NCI-H1436 treated with DMSO at 0.1 percent for 48 hours (cell line): Measurements from ENCODE around the gene LOXL3.

Experiments
- DNase-seq: peaks from one replicate; lab custom pipeline; 2025; lab: John Stamatoyannopoulos, UW

The LOXL3 gene

GRCh38 chr2:74507145-74507925, 46.4 kb downstream of the LOXL3 start, which contains the start of gene PCGF1:
PCGF1 (minus strand) TSS chr2:74507695; CDS start chr2:74507668, 27 bp downstream.
- DNase-seq = peak; percentile 91

GRCh38 chr2:74505448-74506246, 48.1 kb downstream of the LOXL3 start:
- DNase-seq = no peak

GRCh38 chr2:74504591-74504990, 49.2 kb downstream of the LOXL3 start:
- no peak for DNase-seq

GRCh38 chr2:74503506-74504475, 50.0 kb downstream of the LOXL3 start:
- no peak for DNase-seq

- no peak for DNase-seq
Observed at GRCh38 chr2:74502720-74503505, 50.8 kb downstream of the LOXL3 start.

GRCh38 chr2:74502147-74502719, 51.5 kb downstream of the LOXL3 start:
- no peak for DNase-seq

GRCh38 chr2:74501335-74502071, 52.2 kb downstream of the LOXL3 start:
- no peak for DNase-seq

- DNase-seq = no peak
Observed at GRCh38 chr2:74500578-74500946, 53.2 kb downstream of the LOXL3 start.

GRCh38 chr2:74499940-74500577, 53.7 kb downstream of the LOXL3 start:
- no peak for DNase-seq

- DNase-seq = no peak
Observed at GRCh38 chr2:74499267-74499939, 54.3 kb downstream of the LOXL3 start, which contains the start of gene LBX2. LBX2 (minus strand) TSS chr2:74499603; CDS start chr2:74499537, 66 bp downstream.

- DNase-seq = no peak
Observed at GRCh38 chr2:74498500-74499266, 55.1 kb downstream of the LOXL3 start.

GRCh38 chr2:74497777-74498499, 55.8 kb downstream of the LOXL3 start:
- DNase-seq = no peak

GRCh38 chr2:74496997-74497776, 56.6 kb downstream of the LOXL3 start:
- no peak for DNase-seq

- DNase-seq = no peak
Observed at GRCh38 chr2:74495440-74495839, 58.3 kb downstream of the LOXL3 start.

- DNase-seq = no peak
Observed at GRCh38 chr2:74493546-74493945, 60.2 kb downstream of the LOXL3 start.

- no peak for DNase-seq
Observed at GRCh38 chr2:74491648-74492544, 61.8 kb downstream of the LOXL3 start.
